PFSK-1 (cell line): Measurements from ENCODE around the gene C16orf54.

ENCODE experiments used
- FOXP2 ChIP-seq: optimal IDR thresholded peaks from 2 replicates; pipeline ENCODE3; 2011; ENCODE audit warnings: borderline replicate concordance, control low read depth, inconsistent platforms; ENCODE audit not compliant: insufficient read depth; ENCODE audit errors: extremely low read length, extremely low read depth
- POLR2AphosphoS5 ChIP-seq: IDR thresholded peaks from 2 replicates; pipeline ENCODE4 v1.6.1; 2012; ENCODE audit warnings: low read depth, mild to moderate bottlenecking, control low read depth, low read length, moderate library complexity
- REST ChIP-seq, 2 experiments: IDR thresholded peaks; 2 replicates each; pipeline versions ENCODE4 v1.6.1 to v1.8.0; 2011 to 2012; ENCODE audit warnings: low read depth in 2 of 2, low read length in 2 of 2, control low read depth in 1 of 2, inconsistent platforms in 1 of 2, mild to moderate bottlenecking in 1 of 2, moderate library complexity in 1 of 2; ENCODE audit not compliant: insufficient read depth in 1 of 2
- SIN3A ChIP-seq: IDR thresholded peaks from 2 replicates; pipeline ENCODE4 v1.6.1; 2012; ENCODE audit warnings: mild to moderate bottlenecking, low read length, moderate library complexity, borderline replicate concordance; ENCODE audit not compliant: insufficient read depth
- TAF1 ChIP-seq: IDR thresholded peaks from 2 replicates; pipeline ENCODE4 v1.6.1; 2012; ENCODE audit warnings: low read length, control low read depth, borderline replicate concordance; ENCODE audit not compliant: insufficient read depth

GRCh38 chr16:29742683-29743275 lies 3.0 kb downstream of the C16orf54 start:
- TF ChIP-seq TAF1 (no peak), REST (IDR thresholded peaks at IDR 0.05; ENCODE audit: insufficient read depth in 1 of 2, low read depth in 2 of 2, low read length in 2 of 2) (no peak), POLR2AphosphoS5 (no peak), FOXP2 (no peak), SIN3A (no peak)
